Caco-2 (cell line): Measurements from ENCODE around the gene SNAI3. TPM values are rescaled to one million over a fixed set of nuclear protein-coding genes. Genes with fewer than 3 reads are reported as not detected.
A peak's percentile ranks its signal among the peaks of the same experiment; 100 is the strongest.

Source experiments
- BruUV-seq: library from RNA; stranded (reverse); fragments of 400-500 nt; replicated peaks from 2 replicates; lab custom pipeline; 2021; lab: Mats Ljungman, UMichigan
- CTCF ChIA-PET: fragments of 300-600 bp; sonication (Branson Sonifier 250); formaldehyde crosslinking; loops from one replicate; lab custom pipeline; 2022; ENCODE audit warnings: antibody characterized with exemption; lab: Charles Lee
- POLR2A ChIA-PET: fragments of 300-600 bp; sonication (Branson Sonifier 250); formaldehyde crosslinking; loops from one replicate; lab custom pipeline; 2022; ENCODE audit warnings: antibody characterized with exemption; lab: Charles Lee
- DNase-seq, 2 experiments: peaks; one replicate each; pipeline versions ENCODE4 v3.0.0 to v3.0.0-alpha.2; 2020 to 2022
- H3K27me3 ChIP-seq: replicated peaks from 2 replicates; pipeline ENCODE4 v1.6.0; 2011; ENCODE audit warnings: low read length; ENCODE audit not compliant: control insufficient read depth, insufficient read depth
- H3K36me3 ChIP-seq: 2 replicates; pipeline ENCODE4 v1.5.1; 2011; ENCODE audit warnings: low read length; ENCODE audit not compliant: control insufficient read depth, insufficient read depth
- H3K4me1 ChIP-seq: fragments of 250-450 bp; sonication (Bioruptor Pico); 2 replicates; pipeline ENCODE4 v1.5.1; 2020; ENCODE audit warnings: mild to moderate bottlenecking
- H3K4me3 ChIP-seq: 2 replicates; pipeline ENCODE4 v1.5.1; 2011; ENCODE audit warnings: low read depth, mild to moderate bottlenecking, control low read depth, low read length
- H3K9me3 ChIP-seq: fragments of 250-450 bp; sonication (Bioruptor Pico); 2 replicates; pipeline ENCODE4 v1.5.1; 2020; ENCODE audit warnings: mild to moderate bottlenecking, moderate library complexity
- H3K27ac Mint-ChIP-seq: one replicate; pipeline ENCODE4 v1.8.0; 2022; ENCODE audit warnings: mixed read lengths; ENCODE audit not compliant: unreplicated experiment
- H3K27me3 Mint-ChIP-seq: one replicate; pipeline ENCODE4 v1.8.0; 2022; ENCODE audit warnings: mixed read lengths; ENCODE audit not compliant: insufficient read depth, unreplicated experiment
- H3K36me3 Mint-ChIP-seq: one replicate; pipeline ENCODE4 v1.8.0; 2022; ENCODE audit warnings: mild to moderate bottlenecking, mixed read lengths; ENCODE audit not compliant: insufficient read depth, unreplicated experiment
- H3K4me1 Mint-ChIP-seq: one replicate; pipeline ENCODE4 v1.8.0; 2022; ENCODE audit warnings: low read depth, mixed read lengths; ENCODE audit not compliant: unreplicated experiment
- H3K4me3 Mint-ChIP-seq: one replicate; pipeline ENCODE4 v1.8.0; 2022; ENCODE audit warnings: mild to moderate bottlenecking, moderate library complexity, mixed read lengths; ENCODE audit not compliant: unreplicated experiment
- H3K9me3 Mint-ChIP-seq: one replicate; pipeline ENCODE4 v1.8.0; 2022; ENCODE audit warnings: mixed read lengths; ENCODE audit not compliant: unreplicated experiment
- CTCF ChIP-seq, 2 experiments: fragments of 200-600 bp in 1 of 2; IDR thresholded peaks; 1 replicate in 1 of 2; 2 replicates in 1 of 2; pipeline versions ENCODE4 v1.5.1 to v1.8.0; 2011 to 2022; ENCODE audit warnings: antibody characterized with exemption in 1 of 2, control low read depth in 1 of 2, inconsistent platforms in 1 of 2, low read depth in 1 of 2, low read length in 1 of 2, mild to moderate bottlenecking in 1 of 2, moderate library complexity in 1 of 2; ENCODE audit not compliant: insufficient read depth in 1 of 2, severe bottlenecking in 1 of 2, unreplicated experiment in 1 of 2
- intact Hi-C: fragments of 100-400 bp; cut with micrococcal nuclease; formaldehyde crosslinking; loops from one replicate; pipeline ENCODE4 v1.10.0; 2022; ENCODE audit not compliant: unreplicated experiment
- total RNA-seq: library from RNA; stranded (reverse); gene quantifications from 2 replicates; pipeline ENCODE4 v1.2.3, GENCODE V29; 2022

SNAI3 gene
- total RNA-seq, 1 experiment from 2014 or later, result 3.5 TPM

- no peak for TF ChIP-seq CTCF (IDR thresholded peaks at IDR 0.05; ENCODE audit: insufficient read depth in 1 of 2, low read depth in 1 of 2, low read length in 1 of 2, severe bottlenecking in 1 of 2, unreplicated experiment in 1 of 2)
- Mint-ChIP-seq H3K36me3 (peaks cover 51% of the 10 kb centered on the region), H3K27ac (no peak overlapping the region), H3K9me3 (no peaks in the 10 kb centered on the region), H3K4me1 (no peaks in the 10 kb centered on the region), H3K27me3 (no peaks in the 10 kb centered on the region), H3K4me3 (no peak overlapping the region)
- ChIA-PET CTCF (no interaction called here), POLR2A (no interaction called here)
- no TSS peak for BruUV-seq
- no peak for DNase-seq
- Histone ChIP-seq H3K27me3 (no peaks in the 10 kb centered on the region), H3K4me3 (no peak overlapping the region), H3K36me3 (peaks cover 3% of the 10 kb centered on the region; the same call in 1 of the 2 replicates), H3K9me3 (no peaks in the 10 kb centered on the region), H3K4me1 (no peaks in the 10 kb centered on the region)
- intact Hi-C loops, result no loop called here
Observed at GRCh38 chr16:88735121-88735520, 48.8 kb upstream of the SNAI3 start.

GRCh38 chr16:88734361-88734728, 48.0 kb upstream of the SNAI3 start:
- no peak overlapping the region for H3K4me3 ChIP-seq
- TF ChIP-seq CTCF (IDR thresholded peaks at IDR 0.05; ENCODE audit: insufficient read depth in 1 of 2, low read depth in 1 of 2, low read length in 1 of 2, severe bottlenecking in 1 of 2, unreplicated experiment in 1 of 2), result no peak
- Mint-ChIP-seq H3K4me1 (no peaks in the 10 kb centered on the region), H3K4me3 (no peak overlapping the region), H3K36me3 (peaks cover 49% of the 10 kb centered on the region), H3K27ac (no peak overlapping the region), H3K9me3 (no peaks in the 10 kb centered on the region), H3K27me3 (no peaks in the 10 kb centered on the region)
- no peaks in the 10 kb centered on the region for H3K9me3 ChIP-seq
- CTCF ChIA-PET, result interaction anchor here (0.7 kb wide), 1 partner anchor 46 kb away, joined by 3 read pairs; no protein-coding TSS in a partner anchor
- TSS peak; percentile 28 for BruUV-seq
- DNase-seq, result no peak
- no peaks in the 10 kb centered on the region for H3K4me1 ChIP-seq
- H3K27me3 ChIP-seq, result no peaks in the 10 kb centered on the region
- intact Hi-C loops, result no loop called here
- POLR2A ChIA-PET, result no interaction called here
- peaks cover 3% of the 10 kb centered on the region; the same call in 1 of the 2 replicates for H3K36me3 ChIP-seq

- no peak for TF ChIP-seq CTCF (IDR thresholded peaks at IDR 0.05; ENCODE audit: insufficient read depth in 1 of 2, low read depth in 1 of 2, low read length in 1 of 2, severe bottlenecking in 1 of 2, unreplicated experiment in 1 of 2)
- Mint-ChIP-seq H3K9me3 (no peaks in the 10 kb centered on the region), H3K4me1 (no peaks in the 10 kb centered on the region), H3K27me3 (no peaks in the 10 kb centered on the region), H3K27ac (no peak overlapping the region), H3K36me3 (peaks cover 46% of the 10 kb centered on the region), H3K4me3 (no peak overlapping the region)
- ChIA-PET CTCF (interaction anchor here (0.7 kb wide), 1 partner anchor 47 kb away, joined by 3 read pairs; no protein-coding TSS in a partner anchor), POLR2A (no interaction called here)
- BruUV-seq, result no TSS peak
- no peaks in the 10 kb centered on the region for H3K4me1 ChIP-seq
- no peak overlapping the region for H3K4me3 ChIP-seq
- H3K27me3 ChIP-seq, result no peaks in the 10 kb centered on the region
- no peak for DNase-seq
- intact Hi-C loops, result no loop called here
- H3K9me3 ChIP-seq, result no peaks in the 10 kb centered on the region
- peaks cover 3% of the 10 kb centered on the region; the same call in 1 of the 2 replicates for H3K36me3 ChIP-seq
Observed at GRCh38 chr16:88733630-88734360, 47.5 kb upstream of the SNAI3 start.
